ENCODE data around the gene FBXO24. TPM values are rescaled to one million over a fixed set of nuclear protein-coding genes. Genes with fewer than 3 reads are reported as not detected.

Gene FBXO24
- 0.65 and 0.70 TPM in 2 replicates for total RNA-seq

GRCh38 chr7:100586266-100587025, at the start of gene FBXO24:
Gene FBXO24, plus strand, starts transcription at chr7:100586328. Its CDS starts 298 bp downstream, at chr7:100586626.

GRCh38 chr7:100538654-100539435, 47.3 kb upstream of the FBXO24 start, which contains the start of gene AGFG2:
Gene AGFG2, plus strand, starts transcription at chr7:100539203. Its CDS starts 144 bp downstream, at chr7:100539347.

GRCh38 chr7:100573691-100574361, 12.3 kb upstream of the FBXO24 start, which contains the start of gene SAP25:
Gene SAP25, minus strand, starts transcription at chr7:100573900. Its CDS starts 158 bp downstream, at chr7:100573742.

GRCh38 chr7:100585511-100586265, 440 bp upstream of the FBXO24 start, which contains the start of gene LRCH4:
Gene LRCH4, minus strand, starts transcription at chr7:100586129. Its CDS starts 29 bp downstream, at chr7:100586100.

GRCh38 chr7:100611983-100612729, 26.0 kb downstream of the FBXO24 start, which contains the start of gene MOSPD3:
Gene MOSPD3, plus strand, starts transcription at chr7:100612540. Its CDS starts 252 bp downstream, at chr7:100612792.

GRCh38 chr7:100641463-100641859, 55.3 kb downstream of the FBXO24 start, which contains the start of gene TFR2:
Gene TFR2, minus strand, starts transcription at chr7:100641552. Its CDS starts 43 bp downstream, at chr7:100641509.

Other genes starting within 250 kb of the FBXO24 start
- 6.9 and 10.9 TPM in 2 replicates for gene PILRB, start 228.2 kb upstream of the FBXO24 start, total RNA-seq
- not detected in 2 replicates for gene PILRA, start 212.8 kb upstream of the FBXO24 start, total RNA-seq
- 0.86 and 2.2 TPM in 2 replicates for gene ZCWPW1, start 157.6 kb upstream of the FBXO24 start, total RNA-seq
- gene MEPCE, start 156.5 kb upstream of the FBXO24 start, total RNA-seq = 21.2 and 23.7 TPM in 2 replicates
- 46.5 and 70.1 TPM in 2 replicates for gene PPP1R35, start 149.8 kb upstream of the FBXO24 start, total RNA-seq
- not detected in 2 replicates for gene SPACDR, start 122.1 kb upstream of the FBXO24 start, total RNA-seq
- gene TSC22D4, start 107.1 kb upstream of the FBXO24 start, total RNA-seq = 33.3 and 36.0 TPM in 2 replicates
- 4.3 and 4.8 TPM in 2 replicates for gene NYAP1, start 102.4 kb upstream of the FBXO24 start, total RNA-seq
- 4.5 and 13.3 TPM in 2 replicates for gene AGFG2, start 47.1 kb upstream of the FBXO24 start, total RNA-seq
- not detected in 2 replicates for gene SAP25, start 12.4 kb upstream of the FBXO24 start, total RNA-seq
- gene LRCH4, start 199 bp upstream of the FBXO24 start, total RNA-seq = 21.2 and 26.6 TPM in 2 replicates
- gene PCOLCE, start 16.0 kb downstream of the FBXO24 start, total RNA-seq = 1.5 and 5.0 TPM in 2 replicates
- 12.3 and 13.0 TPM in 2 replicates for gene MOSPD3, start 26.2 kb downstream of the FBXO24 start, total RNA-seq
- 0.11 and 0.39 TPM in 2 replicates for gene TFR2, start 55.2 kb downstream of the FBXO24 start, total RNA-seq
- not detected in 2 replicates for gene ACTL6B, start 70.1 kb downstream of the FBXO24 start, total RNA-seq
- gene GNB2, start 87.4 kb downstream of the FBXO24 start, total RNA-seq = 257 and 267 TPM in 2 replicates
- gene GIGYF1, start 107.9 kb downstream of the FBXO24 start, total RNA-seq = 7.9 and 9.4 TPM in 2 replicates
- 40.1 and 58.6 TPM in 2 replicates for gene POP7, start 119.8 kb downstream of the FBXO24 start, total RNA-seq
- not detected in 2 replicates for gene EPO, start 134.1 kb downstream of the FBXO24 start, total RNA-seq
- gene ZAN, start 147.3 kb downstream of the FBXO24 start, total RNA-seq = under 0.01 TPM in 1 of 2 replicates, not detected in the other
- 81.7 and 95.8 TPM in 2 replicates for gene EPHB4, start 241.2 kb downstream of the FBXO24 start, total RNA-seq

Measured in hair follicular keratinocyte (primary cell).